ENCODE data around the gene RNGTT. TPM values are rescaled to one million over a fixed set of nuclear protein-coding genes. Genes with fewer than 3 reads are reported as not detected.

RNGTT gene
- total RNA-seq, 3 donors from 2014 or later: 8.4 to 11.6 (median 9.4) TPM

GRCh38 chr6:88587150-88587520 lies 376.3 kb downstream of the RNGTT start:
- no peak for ATAC-seq
- H3K9me3 ChIP-seq: peaks cover 4% of the 10 kb centered on the region
- H3K4me3 ChIP-seq: no peak overlapping the region

DNA sequence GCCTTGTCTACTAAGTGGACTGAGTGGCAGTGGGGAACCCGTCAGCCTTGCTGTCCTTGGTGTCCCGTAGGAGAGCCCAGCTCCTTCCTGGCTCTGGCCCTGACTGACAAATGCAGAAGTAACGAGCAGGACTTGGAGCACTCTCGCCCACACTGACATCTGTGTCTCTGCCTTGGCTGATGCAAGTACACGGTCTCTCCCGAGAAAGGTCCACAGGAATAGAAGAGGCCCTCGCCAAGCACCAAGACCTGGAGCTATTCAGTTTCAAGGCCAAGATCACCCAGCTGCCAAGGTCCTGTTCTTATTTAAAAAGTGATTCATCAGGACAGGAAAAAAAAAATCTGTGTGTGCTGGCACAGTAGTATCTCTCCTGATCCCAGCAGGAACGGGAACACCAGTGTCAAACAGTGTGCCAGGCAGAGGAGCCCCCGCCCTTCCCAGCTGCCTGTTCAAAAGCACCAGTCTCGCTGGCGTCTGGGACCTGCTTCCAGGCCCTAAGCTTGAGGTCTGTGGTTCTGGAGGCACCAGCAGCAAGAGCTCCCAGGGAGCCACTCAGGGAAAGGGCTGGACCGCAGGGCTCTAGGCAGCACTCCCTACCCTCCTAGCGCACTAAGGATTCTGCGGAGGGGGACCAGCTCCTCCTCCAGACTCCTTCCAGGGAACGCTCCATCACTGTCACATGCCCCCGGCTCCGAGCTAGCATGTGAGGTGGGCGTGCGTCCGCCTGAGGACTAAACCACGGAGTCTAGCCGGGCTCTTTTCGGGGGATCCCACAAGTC lies 376.9 kb downstream of the RNGTT start:
- TF ChIP-seq CTCF (IDR thresholded peaks at IDR 0.05): no peak

More at GRCh38 chr6:88587150-88587520, 376.3 kb downstream of the RNGTT start:
- no peaks in the 10 kb centered on the region for H3K4me1 ChIP-seq (ENCODE audit: low read depth)
- no peak for TF ChIP-seq CTCF (IDR thresholded peaks at IDR 0.05)
- DNase-seq: no peak
- H3K36me3 ChIP-seq (ENCODE audit: low read depth): no peaks in the 10 kb centered on the region
- intact Hi-C loops (cut with DNase I, micrococcal nuclease): no loop called here

DNA sequence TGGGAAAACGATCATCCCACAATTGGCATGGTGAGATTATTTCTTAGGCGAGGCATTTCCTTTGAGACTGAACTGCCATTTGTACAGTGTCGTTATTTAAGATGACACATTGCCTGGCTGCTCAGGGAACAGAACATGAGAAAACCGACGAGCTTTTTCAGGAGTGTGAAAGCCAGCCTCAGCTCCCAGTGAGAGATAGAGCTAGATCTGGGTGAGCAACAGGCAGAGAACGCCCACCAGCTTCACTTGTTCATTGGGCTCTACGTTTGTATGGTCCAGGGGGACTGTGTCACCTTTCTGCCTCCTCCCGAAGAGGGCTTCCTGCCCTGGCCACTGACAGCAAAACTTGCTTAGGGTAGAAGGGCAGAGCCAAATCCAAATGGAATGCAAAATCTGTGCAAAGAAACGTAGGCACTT lies 378.1 kb downstream of the RNGTT start:
- intact Hi-C loops (cut with DNase I, micrococcal nuclease): no loop called here
- ATAC-seq (no peak), DNase-seq (no peak)
- no peak overlapping the region for H3K4me3 ChIP-seq
- H3K9me3 ChIP-seq: peaks cover 4% of the 10 kb centered on the region
- H3K36me3 ChIP-seq (ENCODE audit: low read depth): no peaks in the 10 kb centered on the region
- H3K4me1 ChIP-seq (ENCODE audit: low read depth): no peaks in the 10 kb centered on the region
- no peak for TF ChIP-seq CTCF (IDR thresholded peaks at IDR 0.05)

More for the DNA sequence above, 376.9 kb downstream of the RNGTT start:
- Histone ChIP-seq H3K4me3 (no peak overlapping the region), H3K4me1 (ENCODE audit: low read depth) (no peaks in the 10 kb centered on the region), H3K9me3 (peaks cover 4% of the 10 kb centered on the region), H3K36me3 (ENCODE audit: low read depth) (no peaks in the 10 kb centered on the region)
- DNase-seq (no peak), ATAC-seq (no peak)
- intact Hi-C loops (cut with DNase I, micrococcal nuclease): no loop called here

DNA sequence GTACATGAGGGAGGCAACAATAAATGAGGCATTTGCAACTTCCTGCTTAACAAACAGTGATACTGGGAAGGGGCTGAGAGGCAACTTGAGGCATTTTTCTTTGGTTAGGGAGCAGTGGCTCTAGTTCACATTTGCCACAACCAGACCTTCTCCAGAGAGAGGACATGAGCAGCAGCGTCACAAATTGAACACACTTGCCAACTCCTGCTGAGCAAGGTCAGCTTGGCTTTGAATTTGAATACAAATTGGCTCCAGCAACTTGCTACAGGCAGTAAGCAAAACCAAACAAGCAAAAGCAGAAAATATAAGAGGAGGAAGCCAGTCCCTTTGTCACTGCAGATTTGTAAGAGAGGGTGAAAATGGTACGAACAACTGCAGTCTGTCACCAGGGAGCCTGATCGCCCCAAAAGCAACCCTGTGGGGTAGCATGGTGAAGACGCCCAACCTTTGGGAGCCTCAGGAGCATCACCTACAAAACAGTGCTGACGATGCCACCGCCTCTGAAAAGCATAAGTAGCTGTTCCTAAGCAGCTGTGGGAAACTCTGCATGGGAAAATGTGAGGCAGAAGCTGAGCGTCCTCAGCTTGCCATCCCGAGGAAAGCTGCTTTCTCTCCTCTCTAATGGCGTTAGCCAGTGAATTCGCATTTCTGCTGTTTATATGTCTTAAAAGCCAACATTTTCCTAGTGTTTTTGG lies 378.7 kb downstream of the RNGTT start:
- Histone ChIP-seq H3K4me1 (ENCODE audit: low read depth) (no peaks in the 10 kb centered on the region), H3K36me3 (ENCODE audit: low read depth) (no peaks in the 10 kb centered on the region), H3K9me3 (peaks cover 4% of the 10 kb centered on the region), H3K4me3 (no peak overlapping the region)
- no peak for ATAC-seq
- intact Hi-C loops (cut with DNase I, micrococcal nuclease): no loop called here
- TF ChIP-seq CTCF (IDR thresholded peaks at IDR 0.05): no peak
- no peak for DNase-seq

DNA sequence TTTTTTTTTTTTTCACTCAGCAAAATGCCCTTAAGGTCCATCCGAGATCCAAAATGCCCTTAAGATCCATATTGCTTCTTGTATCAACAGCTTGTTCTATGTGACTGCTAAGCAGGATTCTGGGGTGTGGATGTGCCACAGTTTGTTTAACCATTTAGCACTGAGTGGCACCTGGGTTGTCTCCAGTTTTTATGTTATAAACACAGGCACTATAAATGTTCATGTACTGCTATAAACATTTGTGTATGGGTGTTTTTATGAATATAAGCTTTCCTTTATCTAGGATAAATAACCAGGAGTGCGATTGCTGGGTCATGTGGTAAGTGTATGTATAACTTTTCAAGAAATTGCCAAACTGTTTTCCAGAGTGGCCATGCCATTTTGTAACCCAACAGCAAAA lies 386.0 kb downstream of the RNGTT start:
- Histone ChIP-seq H3K9me3 (peaks cover 3% of the 10 kb centered on the region), H3K4me3 (no peak overlapping the region), H3K4me1 (ENCODE audit: low read depth) (peaks cover 8% of the 10 kb centered on the region), H3K36me3 (ENCODE audit: low read depth) (no peaks in the 10 kb centered on the region)
- DNase-seq (peak in 1 of 3 donors; percentile 57), ATAC-seq (peak; percentile 89)
- no peak for TF ChIP-seq CTCF (IDR thresholded peaks at IDR 0.05)
- intact Hi-C loops (cut with DNase I, micrococcal nuclease): no loop called here
